WTC11 (cell line): ENCODE results near the gene TRIP13. TPM values are rescaled to one million over a fixed set of nuclear protein-coding genes. Genes with fewer than 3 reads are reported as not detected.

Experiments used
- ATAC-seq: fragments of 200-7000 bp; cut with Tn5 transposase; 2 replicates; pipeline ENCODE4 v1.10.0; 2021; ENCODE audit warnings: mild to moderate bottlenecking, moderate library complexity
- CTCF ChIA-PET: fragments of 300-600 bp; sonication (Branson Sonifier 250); formaldehyde crosslinking; loops from one replicate; lab custom pipeline; 2021; ENCODE audit warnings: antibody characterized with exemption; lab: Charles Lee
- POLR2A ChIA-PET: fragments of 350-600 bp; sonication (Branson Sonifier 250); formaldehyde crosslinking; loops from one replicate; lab custom pipeline; 2021; ENCODE audit warnings: antibody characterized with exemption; lab: Charles Lee
- DNase-seq: peaks from one replicate; pipeline ENCODE4 v3.0.0; 2021; ENCODE audit warnings: low spot score
- H3K27ac Mint-ChIP-seq: 2 replicates; pipeline ENCODE4 v1.8.0; 2021; ENCODE audit warnings: mixed read lengths
- H3K27me3 Mint-ChIP-seq: 2 replicates; pipeline ENCODE4 v1.8.0; 2021; ENCODE audit warnings: low read depth, mild to moderate bottlenecking, moderate library complexity, mixed read lengths
- H3K36me3 Mint-ChIP-seq: 2 replicates; pipeline ENCODE4 v1.8.0; 2021; ENCODE audit warnings: mixed read lengths
- H3K4me1 Mint-ChIP-seq: 2 replicates; pipeline ENCODE4 v1.8.0; 2022; ENCODE audit warnings: mixed read lengths
- H3K4me3 Mint-ChIP-seq: 2 replicates; pipeline ENCODE4 v1.8.0; 2021; ENCODE audit warnings: mild to moderate bottlenecking, moderate library complexity, mixed read lengths
- H3K9me3 Mint-ChIP-seq: 2 replicates; pipeline ENCODE4 v1.8.0; 2021; ENCODE audit warnings: mixed read lengths
- ATF1 ChIP-seq: sonication (generic); formaldehyde crosslinking; IDR thresholded peaks from 2 replicates; pipeline ENCODE4 v1.8.1; 2023; ENCODE audit warnings: mild to moderate bottlenecking, moderate library complexity, missing genetic modification reagents
- CBFB ChIP-seq: sonication (generic); formaldehyde crosslinking; IDR thresholded peaks from 2 replicates; pipeline ENCODE4 v1.8.1; 2022; ENCODE audit warnings: mild to moderate bottlenecking, low read depth, missing genetic modification reagents
- ELF4 ChIP-seq: sonication (generic); formaldehyde crosslinking; IDR thresholded peaks from 2 replicates; pipeline ENCODE4 v1.8.1; 2022; ENCODE audit warnings: low read depth, mild to moderate bottlenecking, moderate library complexity, missing genetic modification reagents
- GABPB1 ChIP-seq: sonication (generic); formaldehyde crosslinking; IDR thresholded peaks from 2 replicates; pipeline ENCODE4 v1.8.1; 2023; ENCODE audit warnings: mild to moderate bottlenecking, missing genetic modification reagents
- NFYB ChIP-seq: sonication (generic); formaldehyde crosslinking; conservative IDR thresholded peaks from 2 replicates; pipeline ENCODE4 v1.8.0; 2022; ENCODE audit warnings: low read depth, missing genetic modification reagents
- RELA ChIP-seq: sonication (generic); formaldehyde crosslinking; IDR thresholded peaks from 2 replicates; pipeline ENCODE4 v1.8.1; 2022; ENCODE audit warnings: missing genetic modification reagents, mild to moderate bottlenecking, borderline replicate concordance
- TP53 ChIP-seq: sonication (generic); formaldehyde crosslinking; IDR thresholded peaks from 2 replicates; pipeline ENCODE4 v1.8.1; 2023; ENCODE audit warnings: mild to moderate bottlenecking, missing genetic modification reagents
- ZBTB21 ChIP-seq: sonication (generic); formaldehyde crosslinking; IDR thresholded peaks from 2 replicates; pipeline ENCODE4 v1.8.1; 2023; ENCODE audit warnings: mild to moderate bottlenecking, missing genetic modification reagents, borderline replicate concordance
- ZNF219 ChIP-seq: sonication (generic); formaldehyde crosslinking; IDR thresholded peaks from 2 replicates; pipeline ENCODE4 v1.8.0; 2023; ENCODE audit warnings: missing genetic modification reagents, mild to moderate bottlenecking, borderline replicate concordance
- ZNF317 ChIP-seq: sonication (generic); formaldehyde crosslinking; IDR thresholded peaks from 2 replicates; pipeline ENCODE4 v1.8.1; 2023; ENCODE audit warnings: low read depth, mild to moderate bottlenecking, moderate library complexity, missing genetic modification reagents, borderline replicate concordance
- total RNA-seq: library from RNA; stranded (reverse); gene quantifications from 3 replicates; pipeline ENCODE4 v1.2.3, GENCODE V29; 2021
- TF ChIP-seq, protein P1 (sequence below): sonication (generic); formaldehyde crosslinking; IDR thresholded peaks from 2 replicates; pipeline ENCODE4 v1.8.0; 2023; ENCODE audit warnings: mild to moderate bottlenecking, missing genetic modification reagents
- TF ChIP-seq, protein P2 (sequence below): sonication (generic); formaldehyde crosslinking; IDR thresholded peaks from 2 replicates; pipeline ENCODE4 v1.8.1; 2022; ENCODE audit warnings: mild to moderate bottlenecking, missing genetic modification reagents, moderate library complexity, borderline replicate concordance
- TF ChIP-seq, protein P3 (sequence below): sonication (generic); formaldehyde crosslinking; IDR thresholded peaks from 2 replicates; pipeline ENCODE4 v1.8.0; 2022; ENCODE audit warnings: mild to moderate bottlenecking, missing genetic modification reagents
- TF ChIP-seq, protein P4 (sequence below): sonication (generic); formaldehyde crosslinking; IDR thresholded peaks from 2 replicates; pipeline ENCODE4 v1.8.1; 2023; ENCODE audit warnings: mild to moderate bottlenecking, missing genetic modification reagents
- TF ChIP-seq, protein P5 (sequence below): fragments of 250-450 bp; sonication (Bioruptor Pico); IDR thresholded peaks from 2 replicates; pipeline ENCODE4 v1.9.0; 2021; ENCODE audit warnings: mild to moderate bottlenecking, borderline replicate concordance
- TF ChIP-seq, protein P6 (sequence below): sonication (generic); formaldehyde crosslinking; IDR thresholded peaks from 2 replicates; pipeline ENCODE4 v1.8.1; 2022; ENCODE audit warnings: low read depth, mild to moderate bottlenecking, moderate library complexity, missing genetic modification reagents, borderline replicate concordance

Gene TRIP13
- total RNA-seq, 1 experiment from 2014 or later: 33.7 TPM

DNA sequence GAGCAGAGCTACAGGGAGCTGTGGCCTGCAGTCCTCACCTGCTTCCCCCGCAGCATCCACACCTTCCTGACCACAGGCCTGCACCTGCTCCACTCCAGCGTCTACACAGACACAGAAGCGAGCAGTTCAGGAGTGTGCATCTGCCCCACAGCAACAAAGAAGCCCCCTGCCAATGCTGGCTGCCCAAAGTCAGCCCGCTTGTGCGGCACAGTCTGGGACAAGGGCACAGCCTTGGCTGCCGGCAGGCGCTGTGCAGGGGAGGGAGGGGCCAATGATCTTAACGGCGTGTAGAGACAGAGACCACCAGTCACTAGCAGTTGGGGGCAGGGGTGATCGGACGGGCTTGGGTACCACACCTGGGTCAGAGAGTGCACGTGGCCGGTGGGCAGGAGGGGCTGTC is 6.6 kb upstream of the TRIP13 start (continued):
- TF ChIP-seq, protein P1, sequence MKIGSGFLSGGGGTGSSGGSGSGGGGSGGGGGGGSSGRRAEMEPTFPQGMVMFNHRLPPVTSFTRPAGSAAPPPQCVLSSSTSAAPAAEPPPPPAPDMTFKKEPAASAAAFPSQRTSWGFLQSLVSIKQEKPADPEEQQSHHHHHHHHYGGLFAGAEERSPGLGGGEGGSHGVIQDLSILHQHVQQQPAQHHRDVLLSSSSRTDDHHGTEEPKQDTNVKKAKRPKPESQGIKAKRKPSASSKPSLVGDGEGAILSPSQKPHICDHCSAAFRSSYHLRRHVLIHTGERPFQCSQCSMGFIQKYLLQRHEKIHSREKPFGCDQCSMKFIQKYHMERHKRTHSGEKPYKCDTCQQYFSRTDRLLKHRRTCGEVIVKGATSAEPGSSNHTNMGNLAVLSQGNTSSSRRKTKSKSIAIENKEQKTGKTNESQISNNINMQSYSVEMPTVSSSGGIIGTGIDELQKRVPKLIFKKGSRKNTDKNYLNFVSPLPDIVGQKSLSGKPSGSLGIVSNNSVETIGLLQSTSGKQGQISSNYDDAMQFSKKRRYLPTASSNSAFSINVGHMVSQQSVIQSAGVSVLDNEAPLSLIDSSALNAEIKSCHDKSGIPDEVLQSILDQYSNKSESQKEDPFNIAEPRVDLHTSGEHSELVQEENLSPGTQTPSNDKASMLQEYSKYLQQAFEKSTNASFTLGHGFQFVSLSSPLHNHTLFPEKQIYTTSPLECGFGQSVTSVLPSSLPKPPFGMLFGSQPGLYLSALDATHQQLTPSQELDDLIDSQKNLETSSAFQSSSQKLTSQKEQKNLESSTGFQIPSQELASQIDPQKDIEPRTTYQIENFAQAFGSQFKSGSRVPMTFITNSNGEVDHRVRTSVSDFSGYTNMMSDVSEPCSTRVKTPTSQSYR (CRISPR knock-in tag): no peak
- TF ChIP-seq, protein P2, sequence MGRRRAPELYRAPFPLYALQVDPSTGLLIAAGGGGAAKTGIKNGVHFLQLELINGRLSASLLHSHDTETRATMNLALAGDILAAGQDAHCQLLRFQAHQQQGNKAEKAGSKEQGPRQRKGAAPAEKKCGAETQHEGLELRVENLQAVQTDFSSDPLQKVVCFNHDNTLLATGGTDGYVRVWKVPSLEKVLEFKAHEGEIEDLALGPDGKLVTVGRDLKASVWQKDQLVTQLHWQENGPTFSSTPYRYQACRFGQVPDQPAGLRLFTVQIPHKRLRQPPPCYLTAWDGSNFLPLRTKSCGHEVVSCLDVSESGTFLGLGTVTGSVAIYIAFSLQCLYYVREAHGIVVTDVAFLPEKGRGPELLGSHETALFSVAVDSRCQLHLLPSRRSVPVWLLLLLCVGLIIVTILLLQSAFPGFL (CRISPR knock-in tag): no peak
- TF ChIP-seq, protein P3, sequence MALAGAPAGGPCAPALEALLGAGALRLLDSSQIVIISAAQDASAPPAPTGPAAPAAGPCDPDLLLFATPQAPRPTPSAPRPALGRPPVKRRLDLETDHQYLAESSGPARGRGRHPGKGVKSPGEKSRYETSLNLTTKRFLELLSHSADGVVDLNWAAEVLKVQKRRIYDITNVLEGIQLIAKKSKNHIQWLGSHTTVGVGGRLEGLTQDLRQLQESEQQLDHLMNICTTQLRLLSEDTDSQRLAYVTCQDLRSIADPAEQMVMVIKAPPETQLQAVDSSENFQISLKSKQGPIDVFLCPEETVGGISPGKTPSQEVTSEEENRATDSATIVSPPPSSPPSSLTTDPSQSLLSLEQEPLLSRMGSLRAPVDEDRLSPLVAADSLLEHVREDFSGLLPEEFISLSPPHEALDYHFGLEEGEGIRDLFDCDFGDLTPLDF (CRISPR knock-in tag): no peak
- TF ChIP-seq ZBTB21 (CRISPR knock-in tag): no peak

DNA sequence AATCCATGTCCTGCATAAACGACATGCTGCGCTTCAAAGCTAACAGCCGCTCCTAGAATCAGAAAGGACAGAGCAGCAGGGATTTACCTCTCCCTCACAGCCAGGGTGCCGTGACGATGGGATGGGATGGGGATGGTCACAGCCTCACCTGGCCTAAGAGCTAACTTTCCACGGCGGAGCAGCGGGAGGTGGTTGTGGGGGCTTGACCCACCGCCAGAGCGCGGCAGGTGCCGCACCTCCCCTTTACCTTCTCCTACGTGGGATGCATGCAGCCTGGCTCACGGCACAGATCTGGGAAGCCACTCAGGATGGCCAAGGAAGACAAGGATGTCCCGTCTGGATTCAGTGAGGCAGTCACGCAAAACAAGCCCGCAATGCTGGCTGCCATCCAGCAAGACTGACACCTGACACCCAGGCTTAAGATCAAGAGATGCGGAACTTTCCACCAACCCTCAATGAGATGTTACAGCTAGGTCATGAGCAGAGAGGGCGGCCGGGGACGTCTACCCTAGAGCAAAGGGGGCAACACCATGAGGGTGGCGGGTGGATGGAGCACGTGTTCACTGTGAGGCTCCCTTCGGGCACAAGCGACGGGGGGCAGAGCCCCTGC is 5.9 kb upstream of the TRIP13 start:
- ChIA-PET CTCF (no interaction called here), POLR2A (no interaction called here)
- H3K4me1 Mint-ChIP-seq: peaks cover 9% of the 10 kb centered on the region
- no peak overlapping the region for H3K4me3 Mint-ChIP-seq
- peaks cover 94% of the 10 kb centered on the region for H3K36me3 Mint-ChIP-seq
- no peak for ATAC-seq
- no peak overlapping the region for H3K27ac Mint-ChIP-seq
- TF ChIP-seq GABPB1: no peak
- TF ChIP-seq, protein P4, sequence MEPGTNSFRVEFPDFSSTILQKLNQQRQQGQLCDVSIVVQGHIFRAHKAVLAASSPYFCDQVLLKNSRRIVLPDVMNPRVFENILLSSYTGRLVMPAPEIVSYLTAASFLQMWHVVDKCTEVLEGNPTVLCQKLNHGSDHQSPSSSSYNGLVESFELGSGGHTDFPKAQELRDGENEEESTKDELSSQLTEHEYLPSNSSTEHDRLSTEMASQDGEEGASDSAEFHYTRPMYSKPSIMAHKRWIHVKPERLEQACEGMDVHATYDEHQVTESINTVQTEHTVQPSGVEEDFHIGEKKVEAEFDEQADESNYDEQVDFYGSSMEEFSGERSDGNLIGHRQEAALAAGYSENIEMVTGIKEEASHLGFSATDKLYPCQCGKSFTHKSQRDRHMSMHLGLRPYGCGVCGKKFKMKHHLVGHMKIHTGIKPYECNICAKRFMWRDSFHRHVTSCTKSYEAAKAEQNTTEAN (CRISPR knock-in tag): no peak
- TF ChIP-seq, protein P5, sequence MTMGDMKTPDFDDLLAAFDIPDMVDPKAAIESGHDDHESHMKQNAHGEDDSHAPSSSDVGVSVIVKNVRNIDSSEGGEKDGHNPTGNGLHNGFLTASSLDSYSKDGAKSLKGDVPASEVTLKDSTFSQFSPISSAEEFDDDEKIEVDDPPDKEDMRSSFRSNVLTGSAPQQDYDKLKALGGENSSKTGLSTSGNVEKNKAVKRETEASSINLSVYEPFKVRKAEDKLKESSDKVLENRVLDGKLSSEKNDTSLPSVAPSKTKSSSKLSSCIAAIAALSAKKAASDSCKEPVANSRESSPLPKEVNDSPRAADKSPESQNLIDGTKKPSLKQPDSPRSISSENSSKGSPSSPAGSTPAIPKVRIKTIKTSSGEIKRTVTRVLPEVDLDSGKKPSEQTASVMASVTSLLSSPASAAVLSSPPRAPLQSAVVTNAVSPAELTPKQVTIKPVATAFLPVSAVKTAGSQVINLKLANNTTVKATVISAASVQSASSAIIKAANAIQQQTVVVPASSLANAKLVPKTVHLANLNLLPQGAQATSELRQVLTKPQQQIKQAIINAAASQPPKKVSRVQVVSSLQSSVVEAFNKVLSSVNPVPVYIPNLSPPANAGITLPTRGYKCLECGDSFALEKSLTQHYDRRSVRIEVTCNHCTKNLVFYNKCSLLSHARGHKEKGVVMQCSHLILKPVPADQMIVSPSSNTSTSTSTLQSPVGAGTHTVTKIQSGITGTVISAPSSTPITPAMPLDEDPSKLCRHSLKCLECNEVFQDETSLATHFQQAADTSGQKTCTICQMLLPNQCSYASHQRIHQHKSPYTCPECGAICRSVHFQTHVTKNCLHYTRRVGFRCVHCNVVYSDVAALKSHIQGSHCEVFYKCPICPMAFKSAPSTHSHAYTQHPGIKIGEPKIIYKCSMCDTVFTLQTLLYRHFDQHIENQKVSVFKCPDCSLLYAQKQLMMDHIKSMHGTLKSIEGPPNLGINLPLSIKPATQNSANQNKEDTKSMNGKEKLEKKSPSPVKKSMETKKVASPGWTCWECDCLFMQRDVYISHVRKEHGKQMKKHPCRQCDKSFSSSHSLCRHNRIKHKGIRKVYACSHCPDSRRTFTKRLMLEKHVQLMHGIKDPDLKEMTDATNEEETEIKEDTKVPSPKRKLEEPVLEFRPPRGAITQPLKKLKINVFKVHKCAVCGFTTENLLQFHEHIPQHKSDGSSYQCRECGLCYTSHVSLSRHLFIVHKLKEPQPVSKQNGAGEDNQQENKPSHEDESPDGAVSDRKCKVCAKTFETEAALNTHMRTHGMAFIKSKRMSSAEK (CRISPR knock-in tag): no peak
- DNase-seq: no peak
- no peaks in the 10 kb centered on the region for H3K27me3 Mint-ChIP-seq
- H3K9me3 Mint-ChIP-seq: peaks cover 5% of the 10 kb centered on the region

DNA sequence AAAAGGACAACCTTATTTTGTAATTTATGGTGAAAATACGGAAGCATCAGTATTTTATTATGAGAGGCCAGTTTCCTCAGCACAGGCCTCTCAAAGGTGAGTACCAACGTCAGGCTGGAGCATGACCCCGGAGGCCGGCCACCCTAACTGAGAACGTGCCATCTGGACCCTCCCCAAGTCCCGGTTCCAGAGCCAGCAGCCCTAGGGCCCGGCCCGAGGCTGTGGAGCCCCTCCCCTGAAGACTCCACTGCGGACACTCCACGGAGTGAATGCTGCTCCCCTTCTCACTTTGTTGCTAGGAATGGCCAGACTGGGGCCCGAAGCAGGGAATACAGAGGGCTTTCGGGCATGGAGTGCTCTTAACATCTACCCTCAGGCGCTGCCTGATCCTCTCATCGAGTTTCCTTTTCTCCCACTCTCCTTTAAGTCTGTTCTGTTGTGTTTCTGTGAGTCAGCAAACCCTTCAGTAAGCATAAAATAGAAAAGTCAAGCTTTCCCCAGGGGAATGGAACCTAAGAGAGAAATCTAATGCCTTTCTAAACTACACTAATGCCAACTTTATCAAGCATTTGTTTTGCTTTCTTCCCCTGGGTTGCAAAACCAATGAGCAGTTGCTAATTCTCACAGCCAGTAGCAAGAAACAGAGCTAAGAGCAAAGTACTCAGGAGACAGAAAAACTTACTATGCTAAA is 4.6 kb upstream of the TRIP13 start:
- H3K36me3 Mint-ChIP-seq: peaks cover 82% of the 10 kb centered on the region
- peaks cover 11% of the 10 kb centered on the region for H3K4me1 Mint-ChIP-seq
- H3K9me3 Mint-ChIP-seq: no peaks in the 10 kb centered on the region
- H3K27me3 Mint-ChIP-seq: no peaks in the 10 kb centered on the region
- TF ChIP-seq ATF1 (CRISPR knock-in tag): no peak
- no peak for TF ChIP-seq RELA (CRISPR knock-in tag)
- no peak for TF ChIP-seq TP53 (CRISPR knock-in tag)
- TF ChIP-seq, protein P6, sequence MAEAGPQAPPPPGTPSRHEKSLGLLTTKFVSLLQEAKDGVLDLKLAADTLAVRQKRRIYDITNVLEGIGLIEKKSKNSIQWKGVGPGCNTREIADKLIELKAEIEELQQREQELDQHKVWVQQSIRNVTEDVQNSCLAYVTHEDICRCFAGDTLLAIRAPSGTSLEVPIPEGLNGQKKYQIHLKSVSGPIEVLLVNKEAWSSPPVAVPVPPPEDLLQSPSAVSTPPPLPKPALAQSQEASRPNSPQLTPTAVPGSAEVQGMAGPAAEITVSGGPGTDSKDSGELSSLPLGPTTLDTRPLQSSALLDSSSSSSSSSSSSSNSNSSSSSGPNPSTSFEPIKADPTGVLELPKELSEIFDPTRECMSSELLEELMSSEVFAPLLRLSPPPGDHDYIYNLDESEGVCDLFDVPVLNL (CRISPR knock-in tag): no peak
- no peak for TF ChIP-seq CBFB (CRISPR knock-in tag)
- no peak for TF ChIP-seq ZNF219 (CRISPR knock-in tag)
- TF ChIP-seq ZNF317 (CRISPR knock-in tag): no peak
- no peak for TF ChIP-seq NFYB
- no peak for TF ChIP-seq ELF4 (CRISPR knock-in tag)
- ChIA-PET CTCF (no interaction called here), POLR2A (no interaction called here)
- DNase-seq (no peak), ATAC-seq (no peak)
- H3K4me3 Mint-ChIP-seq: no peak overlapping the region
- no peak overlapping the region for H3K27ac Mint-ChIP-seq
